IMR-90 (cell line): ENCODE data around the gene CD274. TPM values are rescaled to one million over a fixed set of nuclear protein-coding genes. Genes with fewer than 3 reads are reported as not detected.
A peak's percentile ranks its signal among the peaks of the same experiment; 100 is the strongest.

Source experiments
- ATAC-seq: fragments of 200-7000 bp; cut with Tn5 transposase; 2 replicates; pipeline ENCODE4 v1.9.1; 2020; ENCODE audit warnings: low read depth, mild to moderate bottlenecking, moderate library complexity
- BruUV-seq: library from RNA; stranded (reverse); fragments of 400-500 nt; replicated peaks from 2 replicates; lab custom pipeline; 2021; lab: Mats Ljungman, UMichigan
- CTCF ChIA-PET: fragments of 300-600 bp; formaldehyde crosslinking; extraction: SDS; loops from one replicate; lab custom pipeline; 2021; ENCODE audit warnings: antibody characterized with exemption; lab: Yijun Ruan, JAX
- POLR2A ChIA-PET: fragments of 300-600 bp; sonication (Branson Sonifier 250); formaldehyde crosslinking; loops from one replicate; lab custom pipeline; 2022; ENCODE audit warnings: antibody characterized with exemption; ENCODE audit not compliant: unreplicated experiment; lab: Charles Lee
- DNase-seq: peaks from one replicate; pipeline ENCODE4 v3.0.0; 2013
- H2AFZ ChIP-seq: replicated peaks from 2 replicates; pipeline ENCODE3; 2013; ENCODE audit warnings: low read length, mild to moderate bottlenecking; ENCODE audit not compliant: poor library complexity
- H2AK5ac ChIP-seq: 2 replicates; pipeline ENCODE4 v1.6.1; 2013; ENCODE audit warnings: low read depth, low read length, inconsistent platforms
- H2AK9ac ChIP-seq: replicated peaks from 2 replicates; pipeline ENCODE3; 2013; ENCODE audit warnings: mild to moderate bottlenecking, low read depth, low read length, moderate library complexity; ENCODE audit not compliant: poor library complexity
- H2BK120ac ChIP-seq: 2 replicates; pipeline ENCODE4 v1.6.1; 2013; ENCODE audit warnings: low read depth, low read length, inconsistent platforms
- H2BK15ac ChIP-seq: 3 replicates; pipeline ENCODE4 v1.6.1; 2013; ENCODE audit warnings: low read depth, low read length, inconsistent platforms
- H2BK20ac ChIP-seq: 2 replicates; pipeline ENCODE4 v1.6.1; 2013; ENCODE audit warnings: low read depth, mild to moderate bottlenecking, inconsistent platforms, low read length, moderate library complexity
- H2BK5ac ChIP-seq: 2 replicates; pipeline ENCODE4 v1.6.1; 2013; ENCODE audit warnings: mild to moderate bottlenecking, low read depth, low read length, inconsistent platforms; ENCODE audit not compliant: poor library complexity, severe bottlenecking
- H3K14ac ChIP-seq: replicated peaks from 2 replicates; pipeline ENCODE4 v1.6.1; 2013; ENCODE audit warnings: low read depth, low read length, inconsistent platforms
- H3K18ac ChIP-seq: 2 replicates; pipeline ENCODE4 v1.6.1; 2013; ENCODE audit warnings: low read depth, low read length, control low read depth
- H3K23ac ChIP-seq: 2 replicates; pipeline ENCODE4 v1.6.1; 2013; ENCODE audit warnings: low read depth, low read length, inconsistent platforms
- H3K27ac ChIP-seq: 2 replicates; pipeline ENCODE4 v1.5.1; 2013; ENCODE audit warnings: mild to moderate bottlenecking, control low read depth, low read length; ENCODE audit not compliant: insufficient read depth
- H3K27me3 ChIP-seq: 2 replicates; pipeline ENCODE4 v1.6.1; 2013; ENCODE audit warnings: low read length; ENCODE audit not compliant: control insufficient read depth, insufficient read depth
- H3K36me3 ChIP-seq: 2 replicates; pipeline ENCODE4 v1.6.1; 2013; ENCODE audit warnings: low read length, mixed read lengths; ENCODE audit not compliant: control insufficient read depth, insufficient read depth
- H3K4ac ChIP-seq: 2 replicates; pipeline ENCODE4 v1.6.1; 2013; ENCODE audit warnings: low read depth, low read length, inconsistent platforms
- H3K4me1 ChIP-seq: 2 replicates; pipeline ENCODE4 v1.6.1; 2013; ENCODE audit warnings: low read length, mixed read lengths; ENCODE audit not compliant: control insufficient read depth, insufficient read depth
- H3K4me2 ChIP-seq: 2 replicates; pipeline ENCODE4 v1.6.1; 2013; ENCODE audit warnings: low read depth, mild to moderate bottlenecking, control low read depth, low read length, moderate library complexity
- H3K4me3 ChIP-seq: 2 replicates; pipeline ENCODE4 v1.5.1; 2013; ENCODE audit warnings: low read depth, mild to moderate bottlenecking, control low read depth, low read length, moderate library complexity; ENCODE audit not compliant: insufficient read depth
- H3K56ac ChIP-seq: 2 replicates; pipeline ENCODE4 v1.6.1; 2013; ENCODE audit warnings: low read length, inconsistent platforms; ENCODE audit not compliant: insufficient read depth; ENCODE audit errors: extremely low read depth
- H3K79me1 ChIP-seq, 2 experiments: 2 replicates each; pipeline ENCODE4 v1.6.1; 2013; ENCODE audit warnings: low read length in 2 of 2, inconsistent platforms in 1 of 2, low read depth in 1 of 2
- H3K9ac ChIP-seq: 2 replicates; pipeline ENCODE4 v1.6.1; 2013; ENCODE audit warnings: low read depth, low read length, control low read depth
- H3K9me1 ChIP-seq: 2 replicates; pipeline ENCODE4 v1.6.1; 2013; ENCODE audit warnings: low read length, inconsistent platforms; ENCODE audit not compliant: insufficient read depth
- H3K9me3 ChIP-seq: 2 replicates; pipeline ENCODE4 v1.6.1; 2013; ENCODE audit warnings: low read length; ENCODE audit not compliant: control insufficient read depth, insufficient read depth
- H4K20me1 ChIP-seq: 2 replicates; pipeline ENCODE4 v1.6.1; 2013; ENCODE audit warnings: low read length, inconsistent platforms; ENCODE audit not compliant: insufficient read depth
- H4K5ac ChIP-seq: 2 replicates; pipeline ENCODE4 v1.6.1; 2013; ENCODE audit warnings: mild to moderate bottlenecking, low read depth, low read length, control low read depth
- H4K8ac ChIP-seq, 2 experiments: 2 replicates each; pipeline ENCODE4 v1.6.1; 2013; ENCODE audit warnings: low read depth in 2 of 2, low read length in 2 of 2, control low read depth in 1 of 2, inconsistent platforms in 1 of 2
- H4K91ac ChIP-seq: 2 replicates; pipeline ENCODE4 v1.6.1; 2013; ENCODE audit warnings: low read depth, low read length, inconsistent platforms; ENCODE audit not compliant: insufficient read depth
- BHLHE40 ChIP-seq: fragments of 150-350 bp; IDR thresholded peaks from 2 replicates; pipeline ENCODE4 v1.6.1; 2016; ENCODE audit warnings: mild to moderate bottlenecking, low read depth, low read length
- CEBPB ChIP-seq: IDR thresholded peaks from 2 replicates; pipeline ENCODE4 v1.6.1; 2012; ENCODE audit warnings: low read depth, low read length, improper control_type of control experiment
- CHD1 ChIP-seq: IDR thresholded peaks from 2 replicates; pipeline ENCODE4 v1.6.1; 2012; ENCODE audit warnings: low read depth, low read length, improper control_type of control experiment
- FOS ChIP-seq: fragments of 150-350 bp; IDR thresholded peaks from 2 replicates; pipeline ENCODE4 v1.6.1; 2016; ENCODE audit warnings: low read depth, low read length
- MAFK ChIP-seq: IDR thresholded peaks from 2 replicates; pipeline ENCODE4 v1.6.1; 2012; ENCODE audit warnings: low read depth, low read length, improper control_type of control experiment
- MAZ ChIP-seq: IDR thresholded peaks from 2 replicates; pipeline ENCODE4 v1.6.1; 2012; ENCODE audit warnings: low read depth, mild to moderate bottlenecking, low read length, improper control_type of control experiment, moderate library complexity, borderline replicate concordance
- MXI1 ChIP-seq: IDR thresholded peaks from 2 replicates; pipeline ENCODE4 v1.6.1; 2012; ENCODE audit warnings: low read depth, mild to moderate bottlenecking, low read length, moderate library complexity, borderline replicate concordance
- NFE2L2 ChIP-seq: fragments of 150-350 bp; IDR thresholded peaks from 2 replicates; pipeline ENCODE4 v1.6.1; 2016; ENCODE audit warnings: low read depth, mild to moderate bottlenecking, low read length
- POLR2A ChIP-seq: IDR thresholded peaks from 2 replicates; pipeline ENCODE4 v1.6.1; 2012; ENCODE audit warnings: mild to moderate bottlenecking, low read depth, low read length
- RAD21 ChIP-seq: IDR thresholded peaks from 2 replicates; pipeline ENCODE4 v1.6.1; 2012; ENCODE audit warnings: low read length, improper control_type of control experiment
- RCOR1 ChIP-seq: IDR thresholded peaks from 2 replicates; pipeline ENCODE4 v1.6.1; 2012; ENCODE audit warnings: mild to moderate bottlenecking, low read length, improper control_type of control experiment; ENCODE audit not compliant: insufficient replicate concordance
- RFX5 ChIP-seq: IDR thresholded peaks from 2 replicates; pipeline ENCODE4 v1.8.0; 2012; ENCODE audit warnings: low read depth, mild to moderate bottlenecking, low read length, moderate library complexity
- SMC3 ChIP-seq: fragments of 150-350 bp; IDR thresholded peaks from 2 replicates; pipeline ENCODE4 v1.6.1; 2016; ENCODE audit warnings: low read depth, mild to moderate bottlenecking, antibody characterized with exemption, low read length, moderate library complexity
- WGBS, 2 experiments: methylation state at CpG; one replicate each; pipeline versions ENCODE4 v1.1.5 to v1.1.7; 2013; ENCODE audit warnings: missing lambda C conversion rate in 2 of 2; ENCODE audit not compliant: insufficient read length in 1 of 2; ENCODE audit errors: extremely low coverage in 2 of 2; 5-methylcytosine and 5-hydroxymethylcytosine counted together
- dilution Hi-C: fragments of 300-500 bp; cut with HindIII; formaldehyde crosslinking; loops from one replicate; pipeline ENCODE4 v1.14.3; 2018; ENCODE audit warnings: low sequenced_read_pairs; ENCODE audit not compliant: unreplicated experiment
- in situ Hi-C: fragments of 300-500 bp; cut with MboI; formaldehyde crosslinking; loops from 3 replicates; pipeline ENCODE4 v1.14.3; 2019; ENCODE audit warnings: low sequenced_read_pairs, inconsistent platforms, mixed read lengths
- intact Hi-C: fragments of 100-400 bp; cut with micrococcal nuclease; formaldehyde crosslinking; loops from 2 replicates; pipeline ENCODE4 v1.10.0; 2022
- polyA plus RNA-seq, 3 experiments: library from polyadenylated mRNA; depleted of rRNA; stranded (reverse); fragments of >200 nt; gene quantifications; 2 replicates each; pipeline ENCODE4 v1.2.3, GENCODE V29; 2012; ENCODE audit warnings: low replicate concordance in 1 of 3
- total RNA-seq: library from RNA; depleted of rRNA; stranded (reverse); fragments of >200 nt; gene quantifications from 2 replicates; pipeline ENCODE4 v1.2.3, GENCODE V29; 2012
- TF ChIP-seq, protein P1 (sequence below): fragments of 150-350 bp; IDR thresholded peaks from 2 replicates; pipeline ENCODE4 v1.6.1; 2017; ENCODE audit warnings: mild to moderate bottlenecking, antibody characterized with exemption, low read length, low read depth
- TF ChIP-seq, protein P2 (sequence below): fragments of 150-350 bp; IDR thresholded peaks from 2 replicates; pipeline ENCODE4 v1.6.1; 2016; ENCODE audit warnings: low read depth, mild to moderate bottlenecking, low read length, moderate library complexity, borderline replicate concordance
- TF ChIP-seq, protein P3 (sequence below): conservative IDR thresholded peaks from 2 replicates; pipeline ENCODE4 v1.5.1; 2012; ENCODE audit warnings: mild to moderate bottlenecking, low read depth, low read length, improper control_type of control experiment

Gene CD274
- total and polyA plus RNA-seq, 2 of the 4 experiments (the other 2 are of a cell fraction), result 17.4 to 19.4 TPM

DNA sequence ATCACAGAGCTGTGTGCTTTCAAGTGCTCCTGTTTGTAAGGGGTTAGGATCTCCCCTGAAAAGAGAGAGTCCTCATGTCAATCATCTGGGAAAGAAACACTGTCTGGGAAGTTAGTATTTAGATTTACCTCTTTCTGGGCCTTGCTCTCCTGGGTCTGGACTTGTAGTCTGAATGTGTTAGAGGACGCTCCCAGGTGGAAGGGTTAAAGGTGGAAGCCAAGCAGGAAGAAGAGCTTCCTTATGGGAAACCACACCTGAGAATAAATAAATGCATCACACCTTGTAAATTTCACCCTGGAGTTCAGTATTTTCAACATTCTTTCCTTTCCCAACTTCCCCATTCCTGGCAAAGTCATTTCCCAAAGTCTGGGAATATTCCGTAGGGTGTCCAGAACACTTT is 13.9 kb upstream of the CD274 start:
- Histone ChIP-seq H3K9me3 (no peaks in the 10 kb centered on the region), H3K27me3 (no peaks in the 10 kb centered on the region), H3K36me3 (peaks cover 3% of the 10 kb centered on the region), H3K18ac (no peak overlapping the region), H3K4me3 (no peak overlapping the region), H3K4me2 (no peak overlapping the region), H4K91ac (no peak overlapping the region), H2BK120ac (no peak overlapping the region), H2AK5ac (no peak overlapping the region), H2AK9ac (no peak overlapping the region), H3K79me1 (peaks cover 0 to 20% of the 10 kb centered on the region in 2 experiments; a peak in 3 of 4 replicates), H2AFZ (no peak overlapping the region), H2BK5ac (no peak overlapping the region), H3K14ac (no peak overlapping the region), H4K20me1 (no peaks in the 10 kb centered on the region), H3K23ac (no peak overlapping the region), H3K4me1 (peaks cover 5% of the 10 kb centered on the region), H3K27ac (no peak overlapping the region), H3K9ac (no peak overlapping the region), H2BK15ac (no peak overlapping the region), H4K5ac (no peak overlapping the region), H3K56ac (0 out of 2 replicates have a peak overlapping the region, but pooled peaks have one; percentile 93), H3K4ac (no peak overlapping the region), H4K8ac (no peak overlapping the region), H2BK20ac (no peak overlapping the region), H3K9me1 (0 out of 2 replicates have a peak, but pooled peaks cover 8% of the 10 kb centered on the region)
- in situ Hi-C loops, result loop anchor here (25.0 kb wide), 1 partner anchor 674 kb away; no protein-coding TSS in a partner anchor
- DNase-seq, result no peak
- no CpG with 5 or more reads among the region's 2 CpGs for WGBS, 2 experiments
- BruUV-seq, result no TSS peak
- dilution Hi-C loops, result no loop called here
- ChIA-PET CTCF (interaction anchor here (1.5 kb wide), 1 partner anchor 153 kb away, joined by 5 read pairs; no protein-coding TSS in a partner anchor), POLR2A (no interaction called here)
- intact Hi-C loops, result loop anchor here (5.0 kb wide), 2 partner anchors 156 to 449 kb away; partner anchors contain the start of gene JAK2
- ATAC-seq, result no peak
- no peak for TF ChIP-seq RFX5
- TF ChIP-seq CHD1, result no peak
- no peak for TF ChIP-seq CEBPB
- no peak for TF ChIP-seq FOS
- no peak for TF ChIP-seq MAZ
- no peak for TF ChIP-seq RAD21
- no peak for TF ChIP-seq BHLHE40
- no peak for TF ChIP-seq MXI1
- no peak for TF ChIP-seq POLR2A
- no peak for TF ChIP-seq RCOR1
- TF ChIP-seq, protein P1, sequence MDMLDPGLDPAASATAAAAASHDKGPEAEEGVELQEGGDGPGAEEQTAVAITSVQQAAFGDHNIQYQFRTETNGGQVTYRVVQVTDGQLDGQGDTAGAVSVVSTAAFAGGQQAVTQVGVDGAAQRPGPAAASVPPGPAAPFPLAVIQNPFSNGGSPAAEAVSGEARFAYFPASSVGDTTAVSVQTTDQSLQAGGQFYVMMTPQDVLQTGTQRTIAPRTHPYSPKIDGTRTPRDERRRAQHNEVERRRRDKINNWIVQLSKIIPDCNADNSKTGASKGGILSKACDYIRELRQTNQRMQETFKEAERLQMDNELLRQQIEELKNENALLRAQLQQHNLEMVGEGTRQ, result no peak
- TF ChIP-seq, protein P2, sequence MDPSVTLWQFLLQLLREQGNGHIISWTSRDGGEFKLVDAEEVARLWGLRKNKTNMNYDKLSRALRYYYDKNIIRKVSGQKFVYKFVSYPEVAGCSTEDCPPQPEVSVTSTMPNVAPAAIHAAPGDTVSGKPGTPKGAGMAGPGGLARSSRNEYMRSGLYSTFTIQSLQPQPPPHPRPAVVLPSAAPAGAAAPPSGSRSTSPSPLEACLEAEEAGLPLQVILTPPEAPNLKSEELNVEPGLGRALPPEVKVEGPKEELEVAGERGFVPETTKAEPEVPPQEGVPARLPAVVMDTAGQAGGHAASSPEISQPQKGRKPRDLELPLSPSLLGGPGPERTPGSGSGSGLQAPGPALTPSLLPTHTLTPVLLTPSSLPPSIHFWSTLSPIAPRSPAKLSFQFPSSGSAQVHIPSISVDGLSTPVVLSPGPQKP, result no peak
- no peak for TF ChIP-seq SMC3
- TF ChIP-seq, protein P3, sequence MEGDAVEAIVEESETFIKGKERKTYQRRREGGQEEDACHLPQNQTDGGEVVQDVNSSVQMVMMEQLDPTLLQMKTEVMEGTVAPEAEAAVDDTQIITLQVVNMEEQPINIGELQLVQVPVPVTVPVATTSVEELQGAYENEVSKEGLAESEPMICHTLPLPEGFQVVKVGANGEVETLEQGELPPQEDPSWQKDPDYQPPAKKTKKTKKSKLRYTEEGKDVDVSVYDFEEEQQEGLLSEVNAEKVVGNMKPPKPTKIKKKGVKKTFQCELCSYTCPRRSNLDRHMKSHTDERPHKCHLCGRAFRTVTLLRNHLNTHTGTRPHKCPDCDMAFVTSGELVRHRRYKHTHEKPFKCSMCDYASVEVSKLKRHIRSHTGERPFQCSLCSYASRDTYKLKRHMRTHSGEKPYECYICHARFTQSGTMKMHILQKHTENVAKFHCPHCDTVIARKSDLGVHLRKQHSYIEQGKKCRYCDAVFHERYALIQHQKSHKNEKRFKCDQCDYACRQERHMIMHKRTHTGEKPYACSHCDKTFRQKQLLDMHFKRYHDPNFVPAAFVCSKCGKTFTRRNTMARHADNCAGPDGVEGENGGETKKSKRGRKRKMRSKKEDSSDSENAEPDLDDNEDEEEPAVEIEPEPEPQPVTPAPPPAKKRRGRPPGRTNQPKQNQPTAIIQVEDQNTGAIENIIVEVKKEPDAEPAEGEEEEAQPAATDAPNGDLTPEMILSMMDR, result no peak
- TF ChIP-seq NFE2L2, result no peak
- no peak for TF ChIP-seq MAFK
